ENCODE measurements around the gene CCDC154.

CCDC154 gene

DNA sequence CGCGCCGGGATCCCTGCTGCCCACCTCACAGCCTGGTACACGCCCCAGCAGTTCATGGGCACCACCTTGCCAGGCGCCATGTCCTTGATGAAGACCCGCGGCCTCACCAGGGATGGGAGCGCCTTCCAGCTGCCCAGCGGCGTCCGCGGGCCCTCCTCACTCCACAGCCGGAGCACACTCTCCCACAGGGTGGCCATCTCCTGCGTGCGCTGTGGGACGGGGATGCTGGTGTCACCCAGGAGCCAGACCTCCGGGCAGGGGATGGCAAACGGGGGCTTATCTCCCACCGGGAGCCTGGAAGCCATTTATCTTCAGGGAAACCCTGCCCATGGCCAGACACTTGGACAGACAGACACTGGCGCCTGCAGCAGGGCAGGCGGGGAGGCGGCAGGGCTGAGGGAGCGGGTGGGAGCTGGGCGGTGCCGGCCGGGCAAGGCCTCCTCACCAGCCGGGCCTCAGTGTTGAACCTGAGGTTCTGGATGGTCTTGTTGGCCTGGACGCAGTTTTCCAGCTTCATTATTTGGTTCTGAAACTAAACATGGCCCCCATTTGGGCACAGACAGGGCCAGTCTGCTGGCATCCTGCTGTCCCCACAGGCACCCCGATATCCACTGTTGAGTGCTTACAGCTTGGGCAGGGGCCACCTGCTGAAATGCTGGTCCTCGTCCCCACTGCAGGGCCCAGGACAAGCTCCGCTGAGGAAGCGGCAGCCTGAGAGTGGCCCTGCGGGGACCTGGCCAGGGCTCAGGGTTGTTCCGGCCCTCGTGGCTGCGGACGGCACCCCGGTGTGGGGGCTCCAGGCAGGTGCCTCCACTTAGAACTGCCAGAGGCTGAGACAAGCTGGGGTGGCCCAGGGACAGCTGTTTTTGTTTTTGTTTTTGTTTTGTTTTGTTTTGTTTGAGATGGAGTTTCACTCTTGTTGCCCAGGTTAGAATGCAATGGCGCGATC lies 9.4 kb downstream of the CCDC154 start:
- DNase-seq: no peak

DNA sequence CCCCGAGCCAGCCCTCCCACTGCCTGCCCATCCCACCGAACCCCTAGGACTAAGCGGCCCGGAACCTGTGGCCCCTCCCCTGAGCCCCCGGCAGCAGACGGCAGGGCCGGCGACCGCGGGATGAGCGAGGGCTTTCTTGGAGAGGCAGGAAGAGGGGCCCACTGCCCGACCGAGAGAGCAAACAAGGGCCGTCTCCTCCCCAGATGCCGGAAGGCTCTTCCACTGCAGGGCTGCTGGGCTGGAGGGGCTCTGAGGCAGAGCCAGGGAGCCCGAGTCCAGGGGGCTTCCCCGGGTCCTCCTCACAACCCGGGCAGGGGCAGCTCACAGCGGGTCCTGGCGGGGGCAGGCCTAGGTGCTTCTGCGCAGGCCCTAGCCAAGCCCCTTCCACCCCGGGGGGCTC lies 10.6 kb downstream of the CCDC154 start:
- DNase-seq: no peak

DNA sequence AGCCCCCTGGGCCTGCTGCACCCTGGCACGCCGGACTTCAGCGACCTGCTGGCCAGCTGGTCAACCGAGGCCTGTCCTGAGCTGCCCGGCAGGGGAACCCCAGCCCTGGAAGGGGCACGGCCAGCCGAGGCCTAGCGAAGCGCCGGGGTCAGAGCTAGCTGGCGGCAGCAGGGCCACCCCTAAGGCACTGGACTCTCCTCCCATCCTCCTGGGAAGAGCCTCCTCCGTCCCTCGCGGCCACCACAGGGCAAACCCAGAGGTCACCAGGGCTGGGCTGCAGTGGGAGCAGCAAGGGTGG lies 11.1 kb downstream of the CCDC154 start:
- no peak for DNase-seq

DNA sequence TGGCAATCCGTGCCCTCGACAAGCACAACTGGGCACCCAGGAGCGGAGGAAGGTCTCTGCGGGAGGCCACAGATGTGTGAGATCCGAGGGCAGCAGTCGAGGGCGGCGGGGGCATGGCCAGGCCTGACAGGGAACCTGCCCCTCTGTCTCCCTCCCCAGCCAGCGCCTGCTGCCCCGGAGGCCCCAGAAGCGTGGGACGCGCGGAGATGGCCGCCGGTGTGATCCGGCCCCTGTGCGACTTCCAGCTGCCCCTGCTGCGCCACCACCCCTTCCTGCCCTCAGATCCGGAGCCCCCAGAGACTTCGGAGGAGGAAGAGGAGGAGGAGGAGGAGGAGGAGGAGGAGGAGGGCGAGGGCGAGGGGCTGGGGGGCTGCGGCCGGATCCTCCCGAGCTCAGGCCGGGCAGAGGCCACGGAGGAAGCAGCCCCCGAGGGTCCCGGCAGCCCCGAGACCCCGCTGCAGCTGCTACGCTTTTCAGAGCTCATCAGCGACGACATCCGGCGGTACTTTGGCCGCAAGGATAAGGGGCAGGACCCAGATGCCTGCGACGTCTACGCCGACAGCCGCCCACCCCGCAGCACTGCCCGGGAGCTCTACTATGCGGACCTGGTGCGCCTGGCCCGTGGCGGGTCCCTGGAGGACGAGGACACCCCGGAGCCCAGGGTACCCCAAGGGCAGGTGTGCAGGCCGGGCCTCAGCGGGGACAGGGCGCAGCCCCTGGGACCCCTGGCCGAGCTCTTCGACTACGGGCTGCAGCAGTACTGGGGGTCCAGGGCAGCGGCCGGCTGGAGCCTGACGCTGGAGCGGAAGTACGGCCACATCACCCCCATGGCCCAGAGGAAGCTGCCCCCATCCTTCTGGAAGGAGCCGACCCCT lies 11.7 kb downstream of the CCDC154 start:
- DNase-seq: no peak

DNA sequence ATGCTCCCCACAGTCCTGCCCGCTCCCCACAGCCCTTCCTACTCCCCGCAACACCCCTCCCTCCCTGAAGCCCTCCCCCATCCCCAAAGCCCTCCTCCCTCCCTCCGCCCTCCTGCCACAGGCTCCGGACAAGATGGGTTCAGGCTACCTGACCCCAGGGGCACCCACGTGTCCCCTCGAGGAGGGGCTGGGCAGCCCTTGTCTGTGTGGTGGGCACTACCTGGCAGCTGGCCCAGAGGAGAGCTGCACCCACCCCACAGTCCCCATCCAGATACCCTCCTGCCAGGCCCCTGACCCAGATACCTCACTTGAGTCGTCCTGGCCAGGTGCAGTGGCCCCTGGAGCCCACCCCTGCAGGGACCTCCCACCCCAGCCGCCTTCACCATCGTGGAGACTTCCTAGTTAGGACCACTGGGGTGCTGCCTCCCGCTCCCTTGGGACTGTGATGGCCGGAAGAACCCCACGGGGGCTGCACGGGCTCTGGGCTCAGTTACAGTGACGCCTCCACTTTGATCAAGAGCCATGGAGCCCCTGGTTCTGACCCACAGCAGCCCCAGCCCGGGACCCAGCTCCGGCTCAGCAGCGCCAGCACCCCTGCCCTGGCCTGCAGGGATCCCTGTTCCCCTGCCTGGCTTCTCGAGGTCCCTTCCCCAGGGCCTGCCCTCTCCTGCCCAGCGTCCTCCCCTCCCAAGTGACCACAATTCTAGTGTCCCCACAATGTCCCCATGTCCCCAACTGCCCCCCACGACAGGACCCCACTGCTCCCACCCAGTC lies 12.7 kb downstream of the CCDC154 start:
- DNase-seq: no peak

DNA sequence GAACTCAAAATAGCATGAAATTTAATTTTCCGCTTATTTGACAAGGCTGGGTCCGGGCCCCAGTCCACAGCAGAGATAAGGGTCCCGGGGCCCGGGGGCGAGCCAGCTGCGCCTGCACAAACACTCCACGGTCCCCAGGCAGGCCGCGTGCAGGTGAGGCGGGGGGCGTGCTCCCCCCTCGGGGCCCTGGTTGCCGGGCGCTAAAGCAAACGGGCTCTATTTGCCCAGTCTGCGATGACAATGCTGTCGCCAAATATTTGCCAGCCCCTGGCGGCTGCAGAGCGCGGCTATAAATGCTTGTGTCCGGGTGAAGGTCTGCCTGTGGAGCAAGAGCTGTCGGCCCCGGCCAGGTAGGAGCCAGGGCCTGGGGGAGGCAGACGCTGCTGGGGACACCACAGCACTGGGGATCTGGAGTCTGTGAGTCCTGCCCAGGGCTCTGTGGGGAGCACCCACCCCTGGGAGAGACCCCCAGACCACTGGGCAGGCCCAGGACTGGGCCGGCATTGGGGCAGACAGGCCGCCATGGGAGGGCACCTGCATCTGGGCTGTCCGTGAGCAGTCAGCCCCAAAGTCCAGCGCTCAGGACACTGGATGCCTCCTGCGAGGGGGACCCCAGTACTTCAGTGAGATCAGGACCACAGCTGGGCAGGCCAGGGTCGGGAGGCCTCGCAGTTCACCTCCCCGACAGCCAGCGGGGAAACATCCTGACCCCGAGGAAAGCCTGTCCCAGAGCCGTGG lies 13.4 kb downstream of the CCDC154 start, which contains the start of gene PERCC1:
Gene PERCC1 (plus strand): TSS at position 320 of the 738 bp plus-strand sequence. CDS start 1,516 bp downstream, outside the sequence.
- DNase-seq: no peak

DNA sequence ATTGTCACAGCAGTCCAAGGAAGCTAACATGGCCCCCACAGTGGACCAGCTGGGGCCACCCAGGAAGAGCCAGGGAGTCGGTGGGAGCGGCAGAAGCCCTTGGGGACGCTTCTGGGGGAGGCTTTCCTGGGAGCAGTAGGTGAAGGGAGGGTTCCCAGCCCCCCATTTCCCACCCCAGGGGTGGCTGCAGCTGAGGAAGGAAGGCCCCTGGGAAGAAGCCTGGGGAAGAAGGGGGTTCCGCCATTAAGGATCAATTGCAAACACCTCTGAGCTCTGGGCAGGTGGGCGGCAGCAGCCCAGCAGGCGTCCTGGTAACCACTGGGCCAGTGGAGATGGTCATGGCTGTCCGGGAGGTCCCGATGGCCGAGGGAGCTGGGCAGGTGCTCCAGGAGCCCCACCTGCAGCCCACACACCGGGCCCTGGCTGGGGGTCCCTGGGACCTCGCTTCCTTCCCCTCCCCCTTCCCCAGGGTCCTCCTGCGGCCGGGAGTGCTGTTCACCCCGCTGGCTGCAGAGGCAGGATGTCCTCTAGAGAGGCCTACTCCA lies 14.1 kb downstream of the CCDC154 start:
- DNase-seq: no peak

DNA sequence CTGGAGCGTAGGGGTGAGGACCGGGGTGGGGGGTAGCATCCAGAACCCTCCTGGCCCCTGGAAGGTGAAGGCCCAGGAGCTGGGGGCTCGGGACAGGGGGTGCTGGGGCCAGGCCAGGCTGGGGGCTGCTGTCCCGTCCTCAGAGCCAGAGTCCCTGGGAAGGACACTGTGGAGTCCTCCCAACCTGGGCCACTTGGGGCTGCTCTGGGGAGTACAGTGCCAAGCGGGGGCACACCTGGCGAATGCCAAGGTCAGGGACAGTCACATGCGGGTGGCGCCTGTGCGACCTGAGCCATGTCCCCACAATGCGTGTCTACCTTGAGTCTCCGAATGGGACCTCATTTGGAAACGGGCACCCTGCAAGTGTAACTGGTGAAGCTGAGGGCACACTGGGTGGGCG lies 14.7 kb downstream of the CCDC154 start:
- no peak for DNase-seq

DNA sequence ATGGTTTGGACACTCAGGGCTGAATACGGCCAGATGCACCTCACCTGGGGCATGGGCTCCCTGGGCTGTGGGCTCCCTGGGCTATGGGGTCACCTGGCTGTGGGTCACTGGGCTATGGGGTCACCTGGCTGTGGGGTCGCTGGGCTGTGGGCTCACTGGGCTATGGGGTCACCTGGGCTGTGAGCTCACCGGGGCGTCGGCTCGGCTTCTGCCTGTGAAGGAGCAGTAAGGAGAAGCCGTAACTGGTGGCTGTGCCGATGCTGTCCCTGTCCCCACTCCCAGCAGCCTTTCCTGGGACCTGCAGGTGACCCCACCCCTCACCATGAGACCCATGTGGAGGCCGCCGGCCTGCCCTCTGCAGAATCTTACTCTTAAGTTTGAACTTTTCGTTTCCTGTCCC lies 15.3 kb downstream of the CCDC154 start:
- no peak for DNase-seq

DNA sequence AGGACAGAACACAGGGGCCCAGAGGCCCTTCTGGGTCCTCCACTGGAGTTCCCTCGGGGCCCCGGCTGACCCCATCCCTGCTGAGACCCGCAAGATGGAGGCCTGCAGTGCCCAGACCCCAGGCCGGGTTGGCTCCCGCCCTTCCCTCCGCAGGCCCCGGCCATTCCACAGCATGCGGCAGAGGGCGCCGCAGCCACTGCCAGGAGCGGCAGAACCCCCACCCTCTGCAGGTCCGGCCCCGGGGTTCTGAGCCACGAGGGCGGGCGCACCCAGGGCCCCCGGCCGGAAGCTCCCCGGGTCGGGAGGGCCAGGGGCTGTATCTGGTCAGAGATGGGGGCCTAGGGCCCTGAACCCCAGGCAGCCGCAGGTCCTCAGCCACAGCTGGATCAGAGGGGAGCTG lies 15.8 kb downstream of the CCDC154 start:
- no peak for DNase-seq

DNA sequence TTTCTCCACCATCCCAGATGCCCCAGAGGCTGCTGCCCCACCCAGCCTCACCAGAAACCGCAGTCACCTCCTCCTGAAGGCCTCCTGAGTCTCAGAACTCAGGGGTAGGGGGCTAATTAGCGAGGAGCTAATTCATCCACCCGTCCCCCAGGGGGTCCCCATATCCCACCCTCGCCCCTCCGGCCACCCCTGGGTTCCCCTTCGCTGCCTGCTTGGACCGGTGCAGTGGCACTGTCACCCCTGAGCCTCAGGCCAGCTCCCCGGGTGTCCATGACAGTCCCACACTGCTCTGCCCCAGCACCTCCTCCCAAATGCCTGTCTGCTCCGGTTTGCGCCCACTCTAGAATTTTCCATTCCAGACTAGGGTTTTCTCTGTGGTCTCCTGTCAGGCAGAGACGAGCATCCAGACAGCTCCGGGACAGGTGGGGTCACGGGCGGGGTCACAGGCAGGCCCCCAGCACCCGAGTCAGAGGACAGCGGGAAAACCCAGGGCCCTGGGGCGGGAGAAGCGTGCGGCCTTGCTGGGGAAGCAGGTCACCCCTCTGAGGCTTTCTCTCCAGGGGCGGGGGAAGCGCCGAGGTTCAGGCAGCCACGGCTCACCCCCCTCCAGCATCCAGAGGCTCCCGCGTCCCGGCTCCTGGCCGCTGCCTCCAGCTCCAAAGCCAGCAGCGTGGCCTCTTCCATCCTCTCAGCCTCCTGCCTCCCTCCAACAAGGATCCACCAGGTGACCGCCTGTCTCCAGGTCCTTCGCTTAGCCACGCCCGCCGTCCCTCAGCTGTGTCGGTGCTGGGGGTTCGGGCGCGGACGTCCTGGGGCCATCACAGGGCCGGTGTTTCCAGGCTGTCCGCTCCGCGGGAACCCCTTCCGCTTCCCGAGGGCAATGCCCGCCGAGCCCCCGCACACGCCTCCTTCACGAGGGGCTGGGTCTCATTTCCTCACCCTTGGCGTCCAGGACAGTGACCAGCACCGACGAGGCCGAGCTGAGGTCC lies 16.6 kb downstream of the CCDC154 start:
- no peak for DNase-seq

DNA sequence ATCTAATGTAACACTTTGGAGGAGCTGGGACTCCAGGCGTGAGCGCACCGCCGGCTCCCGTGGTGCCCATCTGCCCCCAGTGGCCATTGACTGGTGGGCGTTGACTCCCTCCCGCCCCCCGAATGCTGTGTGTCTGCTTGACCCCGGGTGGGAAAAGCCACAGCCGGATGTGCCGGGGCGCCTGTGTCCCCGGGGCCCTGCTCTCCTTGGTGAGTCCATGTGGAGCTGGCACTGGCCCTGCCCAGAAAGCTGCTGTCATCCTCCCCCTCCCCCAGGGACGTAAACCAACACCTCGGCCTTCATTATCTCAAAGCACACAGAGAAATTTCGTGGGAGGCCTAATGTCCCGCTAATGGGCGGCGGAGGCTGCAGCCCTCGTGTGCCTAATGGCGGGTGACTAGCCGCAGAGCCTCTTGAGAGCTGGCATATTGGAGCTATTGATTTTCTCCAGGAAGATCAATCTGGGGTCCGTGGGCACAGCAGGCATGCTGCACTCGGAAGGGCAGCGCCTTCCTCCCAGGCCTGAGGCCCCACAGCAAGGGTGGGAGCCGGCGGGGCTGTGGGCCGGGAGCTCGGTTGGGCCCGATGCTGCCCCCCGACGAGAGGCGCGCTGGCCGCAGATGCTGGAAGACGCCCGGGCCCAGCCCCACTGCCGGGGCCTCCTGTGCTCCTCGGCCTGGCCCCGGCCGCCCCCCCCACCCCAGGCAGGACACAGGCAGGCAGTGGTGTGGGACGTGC lies 17.5 kb downstream of the CCDC154 start:
- DNase-seq: no peak

DNA sequence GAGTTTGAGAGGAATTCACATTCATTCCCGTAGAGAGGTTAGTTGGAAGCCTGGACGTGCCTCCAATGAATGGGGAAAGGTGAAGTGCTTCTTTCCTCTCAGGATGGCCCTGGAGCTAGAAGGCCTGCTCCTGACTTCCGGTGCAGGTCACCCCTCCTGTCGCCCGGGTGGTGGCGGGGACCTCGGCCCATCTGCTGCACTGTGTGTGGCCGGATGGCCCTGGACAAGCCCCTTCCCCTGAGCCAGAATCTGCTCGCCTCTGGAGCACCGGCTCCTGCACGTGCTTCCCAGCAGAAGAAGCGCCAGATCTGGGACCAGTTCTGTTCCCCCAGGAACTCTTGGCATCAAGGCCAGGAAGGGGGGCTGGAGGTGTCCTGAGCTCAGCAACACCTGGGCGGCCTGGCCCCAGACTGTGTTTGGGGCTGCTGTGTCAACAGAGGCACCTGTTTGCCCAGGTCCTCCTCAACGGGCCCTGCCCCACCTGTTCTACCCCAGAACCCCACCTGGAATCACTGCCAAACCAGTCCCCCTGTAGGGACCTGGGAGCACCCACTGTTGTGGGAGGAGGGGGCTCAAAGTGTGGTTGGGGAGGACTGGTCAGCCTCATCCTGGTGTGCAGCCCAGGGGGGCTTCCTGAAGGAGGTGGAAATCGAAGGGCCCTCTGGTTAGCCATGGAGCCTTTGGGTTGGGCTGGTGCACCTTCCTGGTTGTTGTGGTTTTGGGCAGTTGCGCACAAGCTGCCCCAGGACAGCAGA lies 18.6 kb downstream of the CCDC154 start:
- DNase-seq: no peak

DNA sequence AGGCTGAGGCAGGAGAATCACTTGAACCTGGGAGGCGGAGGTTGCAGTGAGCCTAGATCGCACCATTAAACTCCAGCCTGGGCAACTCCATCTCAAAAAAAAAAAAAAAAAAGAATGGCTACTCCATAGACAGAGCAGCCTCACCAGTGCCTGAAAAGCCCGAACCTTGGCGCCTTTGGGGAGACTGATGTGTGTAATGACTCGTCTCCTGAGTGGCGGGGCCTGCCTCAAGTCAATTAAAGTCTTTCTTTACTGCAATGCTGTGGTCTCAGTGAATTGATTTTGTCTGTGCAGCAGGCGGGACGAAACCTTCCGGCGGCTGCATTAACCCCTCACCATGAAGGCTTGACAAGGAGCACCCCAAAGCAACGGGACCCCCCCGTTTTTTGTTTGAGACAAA lies 20.3 kb downstream of the CCDC154 start:
- DNase-seq: no peak

DNA sequence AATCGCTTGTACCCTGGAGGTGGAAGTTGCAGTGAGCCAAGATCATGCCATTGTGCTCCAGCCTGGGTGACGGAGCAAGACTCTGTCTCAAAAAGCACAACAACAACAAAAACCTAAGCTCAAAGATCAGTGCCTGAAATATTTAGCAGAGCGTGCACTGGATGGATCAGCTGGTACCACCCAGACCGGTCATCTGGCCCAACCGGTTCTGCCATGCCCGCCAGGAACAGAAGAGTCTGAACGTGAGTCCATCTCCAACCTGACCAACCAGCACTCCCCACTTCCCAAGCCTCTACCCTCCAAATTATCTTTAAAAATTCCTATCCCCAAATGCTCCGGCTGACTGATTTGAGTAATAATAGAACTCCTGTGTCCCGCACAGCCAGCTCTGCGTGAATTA lies 22.3 kb downstream of the CCDC154 start:
- DNase-seq: no peak

DNA sequence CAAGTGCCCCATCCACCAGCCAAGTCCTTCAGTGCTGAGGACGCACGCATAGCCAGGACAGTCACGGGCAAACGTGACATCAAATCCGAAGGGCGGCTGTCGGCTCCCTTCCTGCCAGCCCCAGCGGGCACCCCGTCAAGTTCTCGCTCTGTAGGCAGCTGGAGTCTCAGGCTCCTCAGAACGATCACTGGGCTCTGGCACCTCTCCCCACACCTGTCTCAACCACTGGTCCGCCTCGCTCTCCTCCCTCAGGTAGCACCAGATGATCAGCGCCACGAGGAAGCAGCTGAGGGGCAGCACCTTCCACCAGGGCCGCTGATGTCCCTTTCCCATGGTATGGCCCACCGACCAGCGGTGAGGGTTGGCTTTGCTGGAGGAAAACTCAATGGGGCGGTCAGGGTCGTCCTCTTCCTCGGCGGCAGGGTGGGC lies 24.2 kb downstream of the CCDC154 start:
- no peak for DNase-seq

DNA sequence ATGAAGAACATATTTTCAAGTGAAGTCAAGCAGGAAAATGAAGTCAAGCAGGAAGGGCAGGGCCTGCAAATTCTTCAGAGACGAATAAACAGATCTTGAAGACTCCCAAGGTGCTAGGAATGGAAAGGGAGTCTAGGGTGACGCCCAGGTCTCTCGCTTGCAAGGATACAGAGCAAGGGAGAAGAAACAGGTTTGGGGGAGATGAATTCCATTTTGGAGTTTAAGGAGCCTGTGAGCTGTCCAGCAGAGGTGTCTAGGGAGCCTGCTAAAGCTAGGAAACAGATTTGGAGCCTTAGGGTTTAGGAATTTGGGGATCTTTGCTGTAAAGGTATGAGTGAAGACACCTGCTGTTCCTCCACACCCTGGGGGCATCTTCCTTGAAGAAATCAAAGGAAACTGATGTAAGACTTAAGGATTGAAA lies 27.8 kb downstream of the CCDC154 start:
- no peak for DNase-seq

DNA sequence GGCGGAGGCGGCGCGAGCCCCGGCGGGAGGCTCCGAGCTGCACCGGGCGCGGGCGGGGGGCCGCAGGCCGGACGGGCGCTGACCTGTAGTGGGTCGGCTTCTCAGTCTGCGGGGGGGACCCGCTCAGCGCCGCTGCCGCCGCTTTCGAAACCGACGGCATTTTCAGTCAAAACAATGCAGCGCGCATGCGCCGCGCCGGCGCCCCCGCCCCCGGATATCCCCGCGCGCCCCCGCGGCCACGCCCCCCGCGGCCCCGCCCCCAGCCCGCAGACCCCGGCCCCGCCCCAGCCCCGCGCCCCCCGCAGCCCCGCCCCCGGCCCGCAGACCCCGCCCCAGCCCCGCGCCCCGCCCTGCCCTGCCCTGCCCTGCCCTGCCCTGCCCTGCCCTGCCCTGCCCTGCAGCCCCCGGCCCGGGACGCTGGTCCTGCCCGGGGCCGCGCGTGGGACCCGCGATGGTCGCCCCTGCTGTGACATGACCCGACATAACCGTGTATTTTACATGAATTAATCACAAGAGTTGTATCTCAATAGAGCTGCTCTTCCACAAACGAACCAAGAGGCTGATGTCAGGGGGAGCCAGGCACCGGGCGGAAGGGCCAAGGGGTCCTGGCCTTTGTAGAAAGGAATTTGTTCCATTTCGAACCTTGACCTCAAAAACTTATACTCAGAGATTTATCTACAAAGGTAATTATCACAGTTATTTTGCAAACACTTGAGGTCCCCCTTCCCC lies 29.7 kb downstream of the CCDC154 start, which contains the start of gene UNKL:
Gene UNKL (minus strand): TSS at position 173 of the 729 bp plus-strand sequence. CDS start 13 bp downstream, at position 160.
- peak; percentile 77 for DNase-seq

All from activated effector memory CD4-positive, alpha-beta T cell treated with Interleukin-2 at 50 U/mL for 16 hours (primary cell).